CMK (cell line): Measurements from ENCODE around the gene EFCAB12.
"Not testable (repeated sequence)": the region's sequence is repeated elsewhere in the genome, so short reads cannot be mapped to it uniquely, and the experiment has no call there.

ENCODE experiments used
- DNase-seq: peaks from one replicate; pipeline ENCODE4 v3.0.0-alpha.2; 2010; ENCODE audit warnings: low read depth

EFCAB12 gene

DNA sequence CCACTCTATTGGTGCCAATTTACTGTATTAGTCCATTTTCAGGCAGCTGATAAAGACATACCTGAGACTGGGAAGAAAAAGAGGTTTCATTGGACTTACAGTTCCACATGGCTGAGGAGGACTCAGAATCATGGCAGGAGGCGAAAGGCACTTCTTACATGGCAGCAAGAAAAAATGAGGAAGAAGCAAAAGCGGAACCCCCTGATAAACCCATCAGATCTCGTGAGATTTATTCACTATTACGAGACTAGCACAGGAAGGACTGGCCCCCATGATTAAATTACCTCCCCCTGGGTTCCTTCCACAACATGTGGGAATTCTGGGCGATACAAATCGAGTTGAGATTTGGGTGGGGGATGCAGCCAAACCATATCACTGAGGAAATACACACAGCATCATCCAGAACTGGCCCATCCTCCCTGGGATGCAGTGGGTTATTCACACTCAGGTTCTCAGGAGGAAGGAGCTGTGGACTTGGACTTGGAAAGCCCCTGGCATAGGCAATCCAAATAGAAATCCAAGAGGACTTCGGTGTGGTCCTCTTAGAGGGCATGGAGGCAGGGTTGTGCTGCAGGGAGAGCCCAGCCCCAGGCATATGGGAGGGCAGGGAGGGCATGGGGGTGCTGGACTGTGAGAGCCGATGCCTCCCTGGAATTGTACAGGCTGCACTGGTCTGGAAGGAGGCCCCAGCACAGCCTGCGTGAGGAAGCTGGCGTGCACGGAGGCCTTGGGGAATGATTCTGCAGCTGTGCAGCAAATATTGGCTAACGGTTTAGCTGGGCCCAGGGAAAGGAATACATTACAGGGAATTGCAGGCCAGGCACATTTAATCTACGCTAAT is 62.9 kb downstream of the EFCAB12 start:
- DNase-seq: no peak

- DNase-seq: not testable (repeated sequence)
These were observed 63.6 kb downstream of the EFCAB12 start for GRCh38 chr3:129364811-129365210.

DNA sequence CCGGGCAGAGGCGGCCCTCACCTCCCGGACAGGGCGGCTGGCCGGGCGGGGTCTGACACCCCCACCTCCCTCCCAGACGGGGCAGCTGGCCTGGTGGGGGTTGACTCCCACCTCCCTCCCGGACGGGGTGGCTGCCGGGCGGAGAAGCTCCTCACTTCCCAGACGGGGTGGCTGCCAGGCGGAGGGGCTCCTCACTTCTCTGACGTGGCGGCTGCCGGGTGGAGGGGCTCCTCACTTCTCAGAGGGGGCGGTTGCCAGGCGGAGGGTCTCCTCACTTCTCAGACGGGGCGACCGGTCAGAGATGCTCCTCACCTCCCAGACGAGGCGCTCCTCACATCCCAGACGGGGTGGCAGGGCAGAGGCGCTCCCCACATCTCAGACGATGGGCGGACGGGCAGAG is 65.1 kb downstream of the EFCAB12 start:
- DNase-seq: not testable (repeated sequence)

DNA sequence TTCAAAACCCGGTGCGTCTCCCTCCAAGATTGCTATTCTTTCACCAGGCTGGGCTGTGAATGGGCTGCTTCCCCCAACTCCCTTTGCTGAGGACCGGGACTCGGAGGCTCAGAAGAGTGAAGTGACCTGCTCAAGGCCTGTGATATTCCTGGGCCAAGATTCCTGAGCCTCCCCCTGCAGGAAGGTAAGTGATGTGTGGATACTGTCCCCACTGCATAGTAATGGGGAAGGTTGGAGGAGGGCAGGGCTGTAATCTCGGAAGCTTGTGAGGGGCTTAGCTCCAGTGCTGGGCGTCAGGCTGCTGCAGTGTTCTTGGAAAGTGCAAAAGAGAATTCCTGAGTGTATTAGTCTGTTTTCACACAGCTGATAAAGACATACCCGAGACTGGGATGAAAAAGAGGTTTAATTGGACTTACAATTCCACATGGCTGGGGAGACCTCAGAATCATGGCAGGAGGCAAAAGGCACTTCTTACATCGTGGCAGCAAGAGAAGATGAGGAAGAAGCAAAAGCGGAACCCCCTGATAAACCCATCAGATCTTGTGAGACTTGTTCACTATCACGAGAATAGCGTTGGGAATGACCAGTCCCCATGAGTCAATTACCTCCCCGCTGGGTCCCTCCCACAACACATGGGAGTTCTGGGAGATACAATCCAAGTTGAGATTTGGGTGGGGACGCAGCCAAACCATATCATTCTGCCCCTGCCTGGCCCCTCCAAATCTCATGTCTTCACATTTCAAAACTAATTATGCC is 67.6 kb downstream of the EFCAB12 start:
- DNase-seq: no peak

- no peak for DNase-seq
These were observed 68.2 kb downstream of the EFCAB12 start for GRCh38 chr3:129360171-129360611.

- no peak for DNase-seq
These were observed 69.6 kb downstream of the EFCAB12 start for GRCh38 chr3:129358772-129359371.

DNA sequence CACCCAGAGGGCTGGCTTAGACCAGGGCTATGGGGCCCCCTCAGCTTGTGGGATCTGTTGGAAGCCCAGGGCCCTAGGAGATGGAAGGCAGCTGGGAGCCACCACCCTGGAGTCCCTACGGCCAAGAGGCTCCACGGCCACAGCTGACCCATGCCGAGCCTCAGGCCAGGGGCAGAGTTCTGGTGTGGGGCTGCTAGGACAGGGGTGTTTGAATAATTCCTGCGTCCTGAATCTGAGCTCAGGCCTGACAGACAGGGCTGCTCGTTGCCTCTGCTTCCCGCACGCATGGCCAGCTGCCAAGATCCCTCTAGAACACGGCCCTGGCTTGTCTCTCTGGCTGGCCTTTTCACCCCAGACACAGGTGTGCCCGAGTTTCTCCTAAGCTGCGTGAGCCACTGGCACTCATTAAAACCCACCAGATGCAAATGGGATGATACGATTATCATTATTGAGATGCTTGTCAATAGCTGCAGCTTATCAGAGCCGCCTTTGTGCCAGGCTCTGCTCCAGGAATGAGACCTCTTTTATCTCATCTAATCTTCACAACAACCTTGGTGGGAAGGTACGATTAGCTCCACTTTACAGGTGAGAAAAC is 70.2 kb downstream of the EFCAB12 start:
- DNase-seq: no peak

GRCh38 chr3:129357616-129358015 is 70.8 kb downstream of the EFCAB12 start:
- DNase-seq: no peak

GRCh38 chr3:129356756-129357425 is 71.5 kb downstream of the EFCAB12 start:
- DNase-seq: no peak

- DNase-seq: no peak
These were observed 74.9 kb downstream of the EFCAB12 start for GRCh38 chr3:129353589-129353941.

DNA sequence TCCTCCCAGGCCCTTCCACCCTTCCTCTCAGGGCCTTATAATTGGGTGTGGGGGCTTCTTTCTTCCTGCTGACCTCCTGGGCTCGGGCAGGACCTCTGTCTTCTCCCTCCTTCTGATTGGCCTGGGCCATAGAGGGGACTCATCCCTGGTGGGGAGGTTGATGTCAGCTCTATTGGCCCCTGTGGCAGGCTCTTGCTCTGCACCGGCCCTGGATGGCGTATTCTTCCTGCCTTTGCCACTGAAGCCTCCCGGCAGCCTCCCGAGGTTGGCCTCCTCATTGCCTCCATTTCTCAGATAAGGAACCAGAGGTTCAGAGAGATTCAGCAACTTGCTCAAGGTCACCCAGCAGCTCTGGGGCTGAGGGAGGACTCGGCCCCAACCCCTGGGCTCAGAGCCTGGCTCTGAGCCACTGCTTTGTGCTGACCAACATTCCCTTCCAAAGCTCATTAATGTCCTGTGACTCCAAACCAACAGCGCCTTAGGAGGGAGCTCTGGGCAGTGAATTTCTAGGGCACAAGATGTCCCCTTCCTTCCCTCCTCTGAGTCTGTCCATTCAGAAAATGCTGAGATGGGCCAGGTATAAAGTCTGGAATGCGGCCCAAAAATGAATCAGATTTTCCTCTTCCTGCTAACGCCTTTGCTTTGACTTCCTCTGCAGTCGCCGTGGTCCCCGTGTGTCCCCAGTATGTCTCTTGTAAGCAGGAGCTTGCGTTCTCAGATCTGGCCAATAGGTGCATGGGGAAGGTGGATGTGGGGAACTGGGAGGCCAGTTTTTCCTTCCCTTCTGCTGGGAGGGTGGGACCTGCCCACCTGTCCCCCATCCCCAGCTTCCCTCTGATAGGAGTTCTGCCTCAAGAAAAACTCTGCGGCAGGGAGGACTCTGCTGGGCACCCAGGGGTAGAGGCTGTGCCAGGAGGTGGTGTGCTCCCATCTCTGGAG is 75.5 kb downstream of the EFCAB12 start:
- no peak for DNase-seq

- DNase-seq: no peak
These were observed 76.4 kb downstream of the EFCAB12 start for GRCh38 chr3:129352045-129352444.
